ENCODE data around the gene GNG7.
"Not testable (repeated sequence)": the region's sequence is repeated elsewhere in the genome, so short reads cannot be mapped to it uniquely, and the experiment has no call there.

Gene GNG7

DNA sequence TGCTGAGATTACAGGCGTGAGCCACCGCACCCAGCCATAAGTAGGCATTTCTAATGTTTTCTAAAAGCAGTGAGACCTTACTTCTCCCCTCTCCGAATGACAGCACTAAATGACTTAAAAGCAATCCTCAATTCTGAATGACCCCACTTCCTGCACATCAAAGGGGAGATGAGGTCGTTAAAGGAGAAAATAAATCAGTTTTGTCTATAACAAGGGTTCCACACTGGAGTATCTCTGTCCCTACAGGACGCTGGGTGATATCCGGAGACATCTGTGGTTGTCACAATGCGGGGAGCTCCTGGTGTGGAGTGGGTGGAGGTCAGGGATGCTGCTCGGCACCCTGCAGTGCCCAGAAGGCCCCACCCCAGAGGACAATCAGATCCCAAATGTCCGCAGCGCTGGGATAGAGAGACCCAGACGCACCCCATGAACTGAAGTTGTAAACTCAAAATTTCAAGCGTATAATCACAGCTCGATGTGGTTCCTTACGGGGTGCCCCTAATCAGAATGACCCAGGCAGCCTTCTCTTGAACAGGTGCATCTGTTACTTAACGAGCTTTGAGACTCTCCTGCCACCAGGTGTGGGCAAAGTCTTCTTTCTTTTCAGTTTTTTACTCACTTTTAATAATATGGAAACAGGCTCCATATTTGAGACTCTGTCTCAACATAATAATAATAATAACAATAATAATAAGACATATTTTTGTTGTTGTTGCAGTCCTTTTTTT, 2.9 kb downstream of the GNG7 start:
- no peak overlapping the region for H3K9ac ChIP-seq (ENCODE audit: low read length)
- no peaks in the 10 kb centered on the region for H3K36me3 ChIP-seq (ENCODE audit: control insufficient read depth, insufficient read depth, low read length)
- H3K9me3 ChIP-seq (ENCODE audit: control insufficient read depth, low read length): no peaks in the 10 kb centered on the region
- peaks cover 18% of the 10 kb centered on the region for H3K4me1 ChIP-seq (ENCODE audit: control insufficient read depth, insufficient read depth, low read length)
- H3K4me3 ChIP-seq (ENCODE audit: low read length): no peak overlapping the region
- H3K27me3 ChIP-seq (ENCODE audit: control insufficient read depth, insufficient read depth, low read length): peaks cover 3% of the 10 kb centered on the region

DNA sequence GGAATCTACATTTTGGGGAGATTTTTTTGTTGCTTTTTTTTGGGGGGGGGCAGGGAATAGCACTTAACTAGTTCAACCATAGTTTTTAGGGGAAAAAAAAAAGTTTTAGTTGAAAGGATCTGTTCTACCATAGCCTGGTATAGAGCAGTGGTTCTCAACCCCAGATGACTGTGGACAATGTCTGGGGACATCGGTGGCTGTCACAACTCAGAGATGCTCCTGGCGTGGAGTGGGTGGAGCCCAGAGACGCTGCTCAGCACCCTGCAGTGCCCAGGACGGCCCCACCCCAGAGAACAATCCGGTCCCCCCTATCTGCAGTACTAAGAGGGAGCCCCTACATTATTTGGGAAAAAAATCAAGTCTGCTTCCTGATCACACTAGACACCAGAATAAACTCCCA, 8.3 kb downstream of the GNG7 start:
- Histone ChIP-seq H3K27me3 (ENCODE audit: control insufficient read depth, insufficient read depth, low read length) (no peaks in the 10 kb centered on the region), H3K9me3 (ENCODE audit: control insufficient read depth, low read length) (no peaks in the 10 kb centered on the region), H3K36me3 (ENCODE audit: control insufficient read depth, insufficient read depth, low read length) (no peaks in the 10 kb centered on the region), H3K9ac (ENCODE audit: low read length) (no peak overlapping the region), H3K4me1 (ENCODE audit: control insufficient read depth, insufficient read depth, low read length) (peaks cover 4% of the 10 kb centered on the region), H3K4me3 (ENCODE audit: low read length) (no peak overlapping the region)

DNA sequence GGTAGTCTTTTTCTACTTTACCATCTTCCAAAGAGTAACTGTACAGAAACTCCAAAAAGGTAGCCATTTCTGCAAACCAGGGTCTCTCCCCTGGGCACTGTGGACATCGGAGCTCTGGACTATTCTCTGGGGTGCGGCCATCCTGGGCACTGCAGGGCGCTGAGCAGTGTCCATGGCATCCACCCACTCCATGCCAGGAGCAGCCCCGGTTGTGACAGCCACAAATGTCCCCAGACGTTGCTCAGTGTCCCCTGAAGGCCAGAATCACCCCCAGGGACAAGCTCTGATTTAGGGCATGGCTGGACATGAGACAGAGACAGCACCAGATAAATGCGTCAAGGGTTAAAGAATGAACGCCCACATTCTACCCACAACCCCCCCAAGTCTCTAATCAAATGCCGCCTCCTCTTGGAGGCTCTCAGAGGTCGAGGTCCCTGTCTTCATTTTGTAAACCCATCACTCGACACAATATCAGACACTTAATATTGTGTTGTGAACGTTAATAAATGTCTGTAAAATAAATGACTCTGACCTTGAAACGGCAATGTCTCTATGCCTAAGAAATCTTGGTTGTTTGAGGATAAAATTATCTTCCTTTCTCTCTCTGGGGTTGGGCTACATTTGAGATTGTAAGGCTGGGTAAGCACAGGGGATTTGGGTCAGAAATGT, 8.9 kb downstream of the GNG7 start:
- H3K4me3 ChIP-seq (ENCODE audit: low read length): no peak overlapping the region
- no peaks in the 10 kb centered on the region for H3K9me3 ChIP-seq (ENCODE audit: control insufficient read depth, low read length)
- H3K9ac ChIP-seq (ENCODE audit: low read length): no peak overlapping the region
- H3K4me1 ChIP-seq (ENCODE audit: control insufficient read depth, insufficient read depth, low read length): peaks cover 4% of the 10 kb centered on the region
- H3K27me3 ChIP-seq (ENCODE audit: control insufficient read depth, insufficient read depth, low read length): no peaks in the 10 kb centered on the region
- H3K36me3 ChIP-seq (ENCODE audit: control insufficient read depth, insufficient read depth, low read length): no peaks in the 10 kb centered on the region

DNA sequence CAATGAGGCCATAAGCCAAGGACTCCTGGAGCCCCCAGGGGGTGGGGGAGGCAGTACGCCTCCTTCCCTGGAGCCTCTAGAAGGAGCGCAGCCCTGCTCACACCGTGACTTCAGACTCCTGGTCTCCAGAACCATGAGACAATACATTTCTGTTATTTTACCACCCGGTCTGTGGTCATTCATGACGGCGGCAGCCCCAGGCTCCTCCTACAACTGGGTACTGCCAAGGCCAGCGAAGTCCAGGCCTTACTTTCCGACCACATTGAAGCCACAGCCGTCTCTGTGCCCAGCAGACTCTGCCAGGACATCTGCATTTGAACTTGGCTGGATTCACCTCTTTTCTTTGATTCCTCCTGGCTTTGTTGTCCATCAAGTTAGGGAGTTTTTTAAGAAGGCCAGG, 10.5 kb downstream of the GNG7 start:
- Histone ChIP-seq H3K4me1 (ENCODE audit: control insufficient read depth, insufficient read depth, low read length) (peaks cover 4% of the 10 kb centered on the region), H3K4me3 (ENCODE audit: low read length) (no peak overlapping the region), H3K9me3 (ENCODE audit: control insufficient read depth, low read length) (no peaks in the 10 kb centered on the region), H3K9ac (ENCODE audit: low read length) (no peak overlapping the region), H3K27me3 (ENCODE audit: control insufficient read depth, insufficient read depth, low read length) (no peaks in the 10 kb centered on the region), H3K36me3 (ENCODE audit: control insufficient read depth, insufficient read depth, low read length) (no peaks in the 10 kb centered on the region)

DNA sequence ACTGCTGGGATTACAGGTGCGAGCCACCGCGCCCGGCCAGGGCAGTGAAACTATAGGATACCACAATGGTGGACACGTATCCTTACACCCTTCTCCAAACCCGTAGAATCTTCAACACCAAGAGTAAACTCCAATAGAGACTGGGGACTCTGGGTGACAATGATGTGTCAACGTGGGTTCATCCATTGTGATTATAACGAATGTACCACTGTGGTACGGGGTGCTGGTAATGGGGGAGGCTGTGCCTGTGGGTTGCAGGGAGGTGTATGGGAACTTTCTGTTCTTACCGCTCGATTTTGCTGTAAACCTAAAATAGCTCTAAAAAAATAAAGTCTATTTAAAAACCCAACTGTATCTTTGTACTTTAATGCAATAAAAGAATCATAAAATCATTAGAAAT, 11.6 kb downstream of the GNG7 start:
- peaks cover 4% of the 10 kb centered on the region for H3K4me1 ChIP-seq (ENCODE audit: control insufficient read depth, insufficient read depth, low read length)
- no peaks in the 10 kb centered on the region for H3K27me3 ChIP-seq (ENCODE audit: control insufficient read depth, insufficient read depth, low read length)
- H3K9me3 ChIP-seq (ENCODE audit: control insufficient read depth, low read length): no peaks in the 10 kb centered on the region
- H3K4me3 ChIP-seq (ENCODE audit: low read length): no peak overlapping the region
- no peaks in the 10 kb centered on the region for H3K36me3 ChIP-seq (ENCODE audit: control insufficient read depth, insufficient read depth, low read length)
- no peak overlapping the region for H3K9ac ChIP-seq (ENCODE audit: low read length)

DNA sequence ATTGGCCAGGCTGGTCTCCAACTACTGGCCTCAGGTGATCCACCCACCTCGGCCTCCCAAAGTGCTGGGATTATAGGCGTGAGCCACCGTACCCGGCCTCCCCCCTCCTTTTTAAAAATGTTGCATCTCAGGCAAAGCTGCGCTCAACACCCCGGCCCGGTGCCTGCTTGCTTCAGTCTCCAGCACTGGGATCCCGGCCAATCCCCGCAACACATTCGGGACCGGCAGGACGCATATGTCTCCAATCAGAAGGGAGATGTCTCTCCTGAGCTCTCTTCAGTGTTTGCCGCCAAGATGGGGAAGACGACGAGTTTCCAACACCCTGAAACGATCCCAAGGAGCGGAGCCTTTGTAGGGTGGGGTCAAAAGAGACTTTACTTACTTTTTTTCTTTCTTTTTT, 16.1 kb downstream of the GNG7 start:
- Histone ChIP-seq H3K36me3 (ENCODE audit: control insufficient read depth, insufficient read depth, low read length) (no peaks in the 10 kb centered on the region), H3K9ac (ENCODE audit: low read length) (no peak overlapping the region), H3K27me3 (ENCODE audit: control insufficient read depth, insufficient read depth, low read length) (no peaks in the 10 kb centered on the region), H3K9me3 (ENCODE audit: control insufficient read depth, low read length) (no peaks in the 10 kb centered on the region), H3K4me3 (ENCODE audit: low read length) (no peak overlapping the region), H3K4me1 (ENCODE audit: control insufficient read depth, insufficient read depth, low read length) (peaks cover 5% of the 10 kb centered on the region)

DNA sequence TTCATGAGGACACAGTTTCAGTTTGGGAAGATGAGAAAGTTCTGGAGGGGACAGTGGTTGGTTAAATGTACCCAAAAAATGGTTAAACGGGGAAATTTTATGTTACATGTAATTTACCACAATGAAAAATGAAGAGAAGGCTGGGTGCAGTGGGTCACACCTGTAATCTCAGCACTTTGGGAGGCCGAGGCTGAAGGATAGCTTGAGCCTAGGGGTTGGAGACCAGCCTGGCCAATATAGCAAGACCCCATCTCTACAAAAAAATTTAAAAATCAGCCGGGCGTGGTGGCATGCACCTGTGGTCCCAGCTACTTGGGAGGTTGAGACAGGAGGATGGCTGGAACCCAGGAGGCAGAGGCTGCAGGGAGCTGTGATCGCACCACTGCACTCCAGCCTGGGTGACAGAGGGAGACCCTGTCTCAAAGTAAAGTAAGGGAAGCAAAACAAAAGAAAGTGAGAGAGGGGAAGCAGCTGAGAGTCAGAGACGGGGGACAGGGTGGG, 17.2 kb downstream of the GNG7 start:
- no peak overlapping the region for H3K4me3 ChIP-seq (ENCODE audit: low read length)
- H3K9ac ChIP-seq (ENCODE audit: low read length): no peak overlapping the region
- no peaks in the 10 kb centered on the region for H3K27me3 ChIP-seq (ENCODE audit: control insufficient read depth, insufficient read depth, low read length)
- H3K4me1 ChIP-seq (ENCODE audit: control insufficient read depth, insufficient read depth, low read length): peaks cover 5% of the 10 kb centered on the region
- no peaks in the 10 kb centered on the region for H3K36me3 ChIP-seq (ENCODE audit: control insufficient read depth, insufficient read depth, low read length)
- no peaks in the 10 kb centered on the region for H3K9me3 ChIP-seq (ENCODE audit: control insufficient read depth, low read length)

DNA sequence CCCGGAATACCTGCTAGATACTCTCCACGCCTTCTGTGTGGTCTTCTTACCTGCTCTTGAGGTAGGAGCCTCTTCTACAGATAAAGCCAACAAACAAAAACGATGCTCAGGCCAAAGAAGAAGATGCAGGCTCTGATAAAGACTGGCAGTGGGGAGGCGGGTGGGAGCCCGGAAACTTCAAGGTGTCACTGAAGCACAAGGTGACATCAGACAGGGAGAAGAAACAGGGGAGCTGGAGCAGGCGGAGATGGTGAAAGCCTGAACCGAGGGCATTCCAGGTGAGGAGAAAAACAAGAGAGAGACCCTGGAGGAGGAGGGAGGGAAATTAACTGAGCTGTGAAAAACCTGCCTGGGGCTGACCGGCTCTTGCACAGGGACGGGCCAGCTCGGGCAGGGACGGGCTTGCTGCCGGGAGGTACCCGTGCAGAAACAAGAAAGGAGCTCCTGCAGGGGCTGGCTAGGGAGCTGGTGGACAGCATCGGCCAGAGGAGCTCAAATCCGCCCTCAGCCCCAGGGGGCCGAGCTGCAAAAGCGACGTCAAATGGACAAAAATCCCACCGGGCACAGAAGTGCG, 19.0 kb downstream of the GNG7 start:
- Histone ChIP-seq H3K9ac (ENCODE audit: low read length) (no peak overlapping the region), H3K4me3 (ENCODE audit: low read length) (no peak overlapping the region), H3K27me3 (ENCODE audit: control insufficient read depth, insufficient read depth, low read length) (no peaks in the 10 kb centered on the region)

DNA sequence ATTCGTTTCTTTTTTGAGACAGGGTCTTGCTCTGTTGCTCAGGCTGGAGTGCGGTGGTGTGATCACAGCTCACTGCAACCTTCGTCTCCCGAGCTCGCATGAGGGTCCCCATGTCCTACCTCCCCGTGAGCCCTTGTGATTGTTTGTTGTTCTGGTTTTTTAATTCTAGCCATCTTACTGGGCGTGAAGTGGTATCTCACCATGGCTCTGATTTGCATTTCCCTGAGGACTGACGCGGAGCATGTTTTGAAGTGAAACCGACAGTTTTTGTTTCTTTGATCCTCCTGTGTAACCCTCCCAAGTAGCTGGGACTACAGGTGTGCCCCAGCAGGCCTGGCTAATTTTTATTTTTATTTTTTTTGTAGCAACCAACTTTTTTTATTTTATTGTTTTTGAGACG, 21.7 kb downstream of the GNG7 start:
- Histone ChIP-seq H3K4me3 (ENCODE audit: low read length) (no peak overlapping the region), H3K4me1 (ENCODE audit: control insufficient read depth, insufficient read depth, low read length) (peaks cover 4% of the 10 kb centered on the region), H3K9me3 (ENCODE audit: control insufficient read depth, low read length) (no peaks in the 10 kb centered on the region), H3K36me3 (ENCODE audit: control insufficient read depth, insufficient read depth, low read length) (no peaks in the 10 kb centered on the region), H3K9ac (ENCODE audit: low read length) (no peak overlapping the region), H3K27me3 (ENCODE audit: control insufficient read depth, insufficient read depth, low read length) (no peaks in the 10 kb centered on the region)

More for the DNA sequence above, 19.0 kb downstream of the GNG7 start:
- no peaks in the 10 kb centered on the region for H3K36me3 ChIP-seq (ENCODE audit: control insufficient read depth, insufficient read depth, low read length)
- H3K4me1 ChIP-seq (ENCODE audit: control insufficient read depth, insufficient read depth, low read length): peaks cover 5% of the 10 kb centered on the region
- no peaks in the 10 kb centered on the region for H3K9me3 ChIP-seq (ENCODE audit: control insufficient read depth, low read length)

DNA sequence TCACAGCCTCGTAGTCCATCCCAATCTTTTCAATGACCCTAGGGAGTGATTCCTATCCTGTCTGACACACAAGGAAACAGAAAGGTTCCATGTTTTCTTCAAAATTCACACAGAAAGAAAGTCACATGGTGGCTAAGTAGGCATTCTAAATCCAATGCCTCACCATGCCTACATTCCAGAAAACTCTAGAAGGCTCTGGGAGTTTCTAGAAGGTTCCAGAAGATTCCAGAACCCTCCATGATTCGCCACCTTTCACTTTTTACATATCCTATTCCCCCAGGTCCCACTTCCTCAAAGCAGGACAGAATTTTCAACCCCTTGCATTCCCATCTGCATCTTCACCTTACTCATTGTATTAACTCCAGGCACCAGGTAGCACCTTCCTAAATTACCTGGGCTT, 23.1 kb downstream of the GNG7 start:
- Histone ChIP-seq H3K36me3 (ENCODE audit: control insufficient read depth, insufficient read depth, low read length) (no peaks in the 10 kb centered on the region), H3K4me1 (ENCODE audit: control insufficient read depth, insufficient read depth, low read length) (no peaks in the 10 kb centered on the region), H3K4me3 (ENCODE audit: low read length) (no peak overlapping the region)

DNA sequence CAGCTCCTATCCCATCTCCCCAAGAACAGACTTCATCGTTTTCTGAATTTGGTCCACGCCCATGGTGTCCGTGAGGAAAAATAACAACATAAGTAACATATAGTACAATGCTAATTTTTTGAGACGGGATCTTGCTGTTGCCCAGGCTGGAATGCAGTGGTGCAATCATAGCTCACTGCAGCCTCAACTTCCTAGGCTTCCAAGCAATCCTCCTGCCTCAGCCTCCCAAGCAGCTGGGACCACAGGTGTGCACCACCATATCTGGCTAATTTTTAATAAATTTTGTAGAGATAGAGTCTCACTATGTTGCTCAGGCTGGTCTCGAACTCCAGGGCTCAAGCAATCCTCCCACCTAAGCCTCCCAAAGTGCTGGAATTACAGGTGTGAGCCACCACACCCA, 23.5 kb downstream of the GNG7 start:
- not testable (repeated sequence) for H3K36me3 ChIP-seq (ENCODE audit: control insufficient read depth, insufficient read depth, low read length); H3K4me1 ChIP-seq (ENCODE audit: control insufficient read depth, insufficient read depth, low read length); H3K9me3 ChIP-seq (ENCODE audit: control insufficient read depth, low read length)

More for the DNA sequence above, 23.1 kb downstream of the GNG7 start:
- Histone ChIP-seq H3K9me3 (ENCODE audit: control insufficient read depth, low read length) (no peaks in the 10 kb centered on the region), H3K27me3 (ENCODE audit: control insufficient read depth, insufficient read depth, low read length) (no peaks in the 10 kb centered on the region), H3K9ac (ENCODE audit: low read length) (no peak overlapping the region)

DNA sequence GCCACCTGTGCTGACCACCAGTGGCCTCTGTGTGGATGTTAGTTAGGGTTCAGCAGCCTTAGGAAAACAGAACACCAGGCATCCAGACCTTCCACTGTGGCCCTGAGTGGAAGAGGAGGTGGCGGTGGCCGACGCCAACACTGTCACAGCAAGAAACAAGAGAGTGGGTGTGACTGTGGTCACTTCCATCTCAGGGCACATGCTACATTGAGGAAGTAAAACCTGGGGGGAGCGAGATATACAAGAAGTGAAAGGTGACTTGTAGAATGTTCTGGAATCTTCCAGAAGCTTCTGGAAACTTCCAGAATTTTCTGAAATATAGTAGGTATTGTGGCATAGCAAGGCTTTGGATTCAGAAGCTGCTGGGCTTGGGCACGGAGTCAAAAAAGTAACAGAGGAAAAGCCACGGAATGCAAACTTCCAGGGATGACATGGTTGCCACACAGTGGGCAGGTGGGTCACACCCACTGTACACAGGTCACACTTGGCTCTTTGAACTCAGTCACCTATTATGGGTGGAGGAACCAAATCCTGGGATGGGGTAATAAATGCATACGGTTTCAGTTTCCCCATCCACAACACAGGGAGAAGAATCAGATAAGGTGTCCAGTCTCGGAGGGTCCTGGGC, 24.3 kb downstream of the GNG7 start:
- Histone ChIP-seq H3K4me1 (ENCODE audit: control insufficient read depth, insufficient read depth, low read length) (no peaks in the 10 kb centered on the region), H3K36me3 (ENCODE audit: control insufficient read depth, insufficient read depth, low read length) (no peaks in the 10 kb centered on the region), H3K4me3 (ENCODE audit: low read length) (no peak overlapping the region), H3K9me3 (ENCODE audit: control insufficient read depth, low read length) (no peaks in the 10 kb centered on the region), H3K27me3 (ENCODE audit: control insufficient read depth, insufficient read depth, low read length) (no peaks in the 10 kb centered on the region), H3K9ac (ENCODE audit: low read length) (no peak overlapping the region)

More for the DNA sequence above, 23.5 kb downstream of the GNG7 start:
- H3K4me3 ChIP-seq (ENCODE audit: low read length); H3K9ac ChIP-seq (ENCODE audit: low read length); H3K27me3 ChIP-seq (ENCODE audit: control insufficient read depth, insufficient read depth, low read length): not testable (repeated sequence)
